ENCODE measurements around the gene CNGA2.

DNA sequence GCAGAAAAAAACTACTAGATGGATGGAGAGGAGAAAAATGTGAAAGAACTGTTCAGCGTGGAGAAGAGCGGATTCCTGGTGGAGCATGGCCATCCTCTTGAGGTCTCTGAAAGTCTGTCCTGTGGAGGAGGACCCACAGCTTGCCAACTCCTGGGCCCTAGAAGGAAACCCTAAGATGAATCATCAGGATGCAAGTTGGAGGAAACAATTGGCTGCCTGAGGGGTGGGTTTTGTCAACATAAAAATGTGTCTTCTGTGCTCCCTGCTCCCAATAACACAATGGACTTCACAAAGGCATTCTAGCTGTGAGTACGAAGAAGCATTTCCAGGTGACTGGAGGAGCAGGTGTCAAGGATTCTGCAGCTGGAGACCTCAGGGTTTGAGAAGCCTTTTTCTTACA lies 37.2 kb downstream of the CNGA2 start:
- TF ChIP-seq TAF1 (IDR thresholded peaks at IDR 0.05; ENCODE audit: low read depth) (no peak), CEBPB (IDR thresholded peaks at IDR 0.05) (no peak), EP300 (IDR thresholded peaks at IDR 0.05; ENCODE audit: borderline replicate concordance) (no peak), YY1 (IDR thresholded peaks at IDR 0.05; ENCODE audit: low read depth) (no peak), TEAD4 (IDR thresholded peaks at IDR 0.05) (no peak), USF1 (IDR thresholded peaks at IDR 0.05) (no peak), ZBTB7A (IDR thresholded peaks at IDR 0.05; ENCODE audit: low read depth) (no peak), RAD21 (IDR thresholded peaks at IDR 0.05; ENCODE audit: low read depth) (no peak), NFIC (IDR thresholded peaks at IDR 0.05) (no peak), TCF12 (IDR thresholded peaks at IDR 0.05; ENCODE audit: low read depth) (no peak)
- TF ChIP-seq, protein P1, sequence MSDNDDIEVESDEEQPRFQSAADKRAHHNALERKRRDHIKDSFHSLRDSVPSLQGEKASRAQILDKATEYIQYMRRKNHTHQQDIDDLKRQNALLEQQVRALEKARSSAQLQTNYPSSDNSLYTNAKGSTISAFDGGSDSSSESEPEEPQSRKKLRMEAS (IDR thresholded peaks at IDR 0.05), result no peak
- TF ChIP-seq, protein P2, sequence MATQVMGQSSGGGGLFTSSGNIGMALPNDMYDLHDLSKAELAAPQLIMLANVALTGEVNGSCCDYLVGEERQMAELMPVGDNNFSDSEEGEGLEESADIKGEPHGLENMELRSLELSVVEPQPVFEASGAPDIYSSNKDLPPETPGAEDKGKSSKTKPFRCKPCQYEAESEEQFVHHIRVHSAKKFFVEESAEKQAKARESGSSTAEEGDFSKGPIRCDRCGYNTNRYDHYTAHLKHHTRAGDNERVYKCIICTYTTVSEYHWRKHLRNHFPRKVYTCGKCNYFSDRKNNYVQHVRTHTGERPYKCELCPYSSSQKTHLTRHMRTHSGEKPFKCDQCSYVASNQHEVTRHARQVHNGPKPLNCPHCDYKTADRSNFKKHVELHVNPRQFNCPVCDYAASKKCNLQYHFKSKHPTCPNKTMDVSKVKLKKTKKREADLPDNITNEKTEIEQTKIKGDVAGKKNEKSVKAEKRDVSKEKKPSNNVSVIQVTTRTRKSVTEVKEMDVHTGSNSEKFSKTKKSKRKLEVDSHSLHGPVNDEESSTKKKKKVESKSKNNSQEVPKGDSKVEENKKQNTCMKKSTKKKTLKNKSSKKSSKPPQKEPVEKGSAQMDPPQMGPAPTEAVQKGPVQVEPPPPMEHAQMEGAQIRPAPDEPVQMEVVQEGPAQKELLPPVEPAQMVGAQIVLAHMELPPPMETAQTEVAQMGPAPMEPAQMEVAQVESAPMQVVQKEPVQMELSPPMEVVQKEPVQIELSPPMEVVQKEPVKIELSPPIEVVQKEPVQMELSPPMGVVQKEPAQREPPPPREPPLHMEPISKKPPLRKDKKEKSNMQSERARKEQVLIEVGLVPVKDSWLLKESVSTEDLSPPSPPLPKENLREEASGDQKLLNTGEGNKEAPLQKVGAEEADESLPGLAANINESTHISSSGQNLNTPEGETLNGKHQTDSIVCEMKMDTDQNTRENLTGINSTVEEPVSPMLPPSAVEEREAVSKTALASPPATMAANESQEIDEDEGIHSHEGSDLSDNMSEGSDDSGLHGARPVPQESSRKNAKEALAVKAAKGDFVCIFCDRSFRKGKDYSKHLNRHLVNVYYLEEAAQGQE (IDR thresholded peaks at IDR 0.05; ENCODE audit: low read depth), result no peak
